ENCODE measurements around the gene ALOX15B. TPM values are rescaled to one million over a fixed set of nuclear protein-coding genes. Genes with fewer than 3 reads are reported as not detected.

The ALOX15B gene
- total and polyA plus RNA-seq, 10 of the 15 experiments (the other 5 are each of a cell fraction or from before 2014, with no cell fraction given), result 0.01 TPM; not detected in 9

- TF ChIP-seq CEBPB (IDR thresholded peaks at IDR 0.05; ENCODE audit: borderline replicate concordance in 1 of 2, low read depth in 2 of 2, low read length in 2 of 2) (no peak), NR2F1 (conservative IDR thresholded peaks at IDR 0.05) (no peak), ZSCAN29 (IDR thresholded peaks at IDR 0.05) (no peak), E2F4 (IDR thresholded peaks at IDR 0.05; ENCODE audit: low read depth, low read length) (no peak), EED (IDR thresholded peaks at IDR 0.05; ENCODE audit: low read depth) (no peak), POLR2AphosphoS5 (IDR thresholded peaks at IDR 0.05; ENCODE audit: low read length) (no peak), CTCF (IDR thresholded peaks at IDR 0.05 in 2 of 3, conservative IDR thresholded peaks at IDR 0.05 in 1 of 3; ENCODE audit: control insufficient read depth in 2 of 3, extremely low read depth in 1 of 3, insufficient read depth in 1 of 3, low read depth in 3 of 3, low read length in 3 of 3) (peak; percentile 86 to 95 (median 93)), RUNX3 (IDR thresholded peaks at IDR 0.05; ENCODE audit: low read length) (no peak), STAT1 (conservative IDR thresholded peaks at IDR 0.05) (no peak), ZNF24 (IDR thresholded peaks at IDR 0.05) (no peak), HDGF (IDR thresholded peaks at IDR 0.05) (no peak), SMAD1 (IDR thresholded peaks at IDR 0.05; ENCODE audit: low read depth, partially characterized antibody) (no peak), BHLHE40 (IDR thresholded peaks at IDR 0.05; ENCODE audit: borderline replicate concordance in 1 of 2, low read depth in 2 of 2, low read length in 1 of 2) (peak; percentile 32 to 70; a peak in 3 of 4 replicates), ETV6 (conservative IDR thresholded peaks at IDR 0.05 in 1 of 2, IDR thresholded peaks at IDR 0.05 in 1 of 2; ENCODE audit: borderline replicate concordance in 1 of 2, low read depth in 1 of 2) (no peak), HSF1 (IDR thresholded peaks at IDR 0.05; ENCODE audit: low read depth, low read length) (no peak), IRF4 (IDR thresholded peaks at IDR 0.05; ENCODE audit: low read depth, low read length) (no peak), NRF1 (conservative IDR thresholded peaks at IDR 0.05; ENCODE audit: low read depth, low read length) (no peak), RBBP5 (conservative IDR thresholded peaks at IDR 0.05) (no peak), NFYA (IDR thresholded peaks at IDR 0.05; ENCODE audit: borderline replicate concordance, low read depth, low read length) (no peak), CREB1 (IDR thresholded peaks at IDR 0.05; ENCODE audit: low read depth) (peak; percentile 68; the same call in 1 of the 2 replicates), TCF3 (IDR thresholded peaks at IDR 0.05; ENCODE audit: borderline replicate concordance, insufficient read depth, low read depth, low read length) (no peak), SMC3 (IDR thresholded peaks at IDR 0.05; ENCODE audit: borderline replicate concordance, low read length) (peak; percentile 51; the same call in 1 of the 2 replicates), PAX5 (IDR thresholded peaks at IDR 0.05; ENCODE audit: borderline replicate concordance, low read depth, low read length) (peak; percentile 26; the same call in 1 of the 2 replicates), ZNF384 (IDR thresholded peaks at IDR 0.05; ENCODE audit: borderline replicate concordance, low read depth, low read length) (no peak)
- TF ChIP-seq, protein P1, sequence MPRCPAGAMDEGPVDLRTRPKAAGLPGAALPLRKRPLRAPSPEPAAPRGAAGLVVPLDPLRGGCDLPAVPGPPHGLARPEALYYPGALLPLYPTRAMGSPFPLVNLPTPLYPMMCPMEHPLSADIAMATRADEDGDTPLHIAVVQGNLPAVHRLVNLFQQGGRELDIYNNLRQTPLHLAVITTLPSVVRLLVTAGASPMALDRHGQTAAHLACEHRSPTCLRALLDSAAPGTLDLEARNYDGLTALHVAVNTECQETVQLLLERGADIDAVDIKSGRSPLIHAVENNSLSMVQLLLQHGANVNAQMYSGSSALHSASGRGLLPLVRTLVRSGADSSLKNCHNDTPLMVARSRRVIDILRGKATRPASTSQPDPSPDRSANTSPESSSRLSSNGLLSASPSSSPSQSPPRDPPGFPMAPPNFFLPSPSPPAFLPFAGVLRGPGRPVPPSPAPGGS (IDR thresholded peaks at IDR 0.05; ENCODE audit: borderline replicate concordance, insufficient read depth, low read depth, low read length, poor library complexity, severe bottlenecking), result no peak
Observed at GRCh38 chr17:8073627-8074484, 35.0 kb downstream of the ALOX15B start (continued).
